Neural progenitor cell (in vitro differentiated cells): ENCODE measurements around the gene METTL8. TPM values are rescaled to one million over a fixed set of nuclear protein-coding genes. Genes with fewer than 3 reads are reported as not detected.

Experiments used
- DNase-seq: peaks from one replicate; pipeline ENCODE4 v3.0.0-alpha.2; 2016; ENCODE audit warnings: low spot score
- H2AFZ ChIP-seq: fragments of 200-600 bp; sonication (generic); replicated peaks from 2 replicates; pipeline ENCODE4 v1.6.1; 2016; ENCODE audit warnings: antibody characterized with exemption
- H3F3A ChIP-seq: fragments of 200-600 bp; sonication (generic); 2 replicates; pipeline ENCODE4 v1.6.1; 2016; ENCODE audit warnings: antibody characterized with exemption, low read depth
- H3K27ac ChIP-seq: fragments of 200-600 bp; sonication (generic); 2 replicates; pipeline ENCODE4 v1.5.1; 2016; ENCODE audit warnings: mild to moderate bottlenecking
- H3K27me3 ChIP-seq: fragments of 200-600 bp; sonication (generic); 2 replicates; pipeline ENCODE4 v1.6.1; 2016; ENCODE audit warnings: mild to moderate bottlenecking, moderate library complexity
- H3K36me3 ChIP-seq: fragments of 200-600 bp; sonication (generic); 2 replicates; pipeline ENCODE4 v1.5.1; 2016
- H3K4me1 ChIP-seq: fragments of 200-600 bp; sonication (generic); 2 replicates; pipeline ENCODE4 v1.6.1; 2016; ENCODE audit warnings: mixed run types
- H3K4me2 ChIP-seq: fragments of 200-600 bp; sonication (generic); 2 replicates; pipeline ENCODE4 v1.6.1; 2016
- H3K4me3 ChIP-seq: fragments of 200-600 bp; sonication (generic); 2 replicates; pipeline ENCODE4 v1.5.1; 2016
- H3K79me2 ChIP-seq: fragments of 200-600 bp; sonication (generic); 2 replicates; pipeline ENCODE4 v1.6.1; 2016; ENCODE audit warnings: low read depth
- H3K9ac ChIP-seq: fragments of 200-600 bp; sonication (generic); 2 replicates; pipeline ENCODE4 v1.6.1; 2016
- H3K9me3 ChIP-seq: fragments of 200-600 bp; sonication (generic); 2 replicates; pipeline ENCODE4 v1.5.1; 2016; ENCODE audit warnings: low read depth
- H4K20me1 ChIP-seq: fragments of 200-600 bp; sonication (generic); 2 replicates; pipeline ENCODE4 v1.6.1; 2016; ENCODE audit warnings: low read depth
- H3K27ac Mint-ChIP-seq: 3 replicates; pipeline ENCODE4 v1.8.0; 2021; ENCODE audit warnings: mixed read lengths
- H3K27me3 Mint-ChIP-seq: 2 replicates; pipeline ENCODE4 v1.8.0; 2022; ENCODE audit warnings: low read depth, mild to moderate bottlenecking, inconsistent platforms, moderate library complexity, mixed read lengths; ENCODE audit not compliant: insufficient read depth
- H3K36me3 Mint-ChIP-seq: 3 replicates; pipeline ENCODE4 v1.8.0; 2021; ENCODE audit warnings: mixed read lengths
- H3K4me1 Mint-ChIP-seq: 3 replicates; pipeline ENCODE4 v1.8.0; 2021; ENCODE audit warnings: mixed read lengths
- H3K4me3 Mint-ChIP-seq: 3 replicates; pipeline ENCODE4 v1.8.0; 2021; ENCODE audit warnings: mild to moderate bottlenecking, moderate library complexity, mixed read lengths
- H3K9me3 Mint-ChIP-seq: 3 replicates; pipeline ENCODE4 v1.8.0; 2020; ENCODE audit warnings: mixed read lengths
- CTCF ChIP-seq: fragments of 200-600 bp; sonication (generic); IDR thresholded peaks from 2 replicates; pipeline ENCODE4 v1.5.1; 2017; ENCODE audit warnings: antibody characterized with exemption, mild to moderate bottlenecking
- EZH2 ChIP-seq: fragments of 200-600 bp; sonication (generic); IDR thresholded peaks from 2 replicates; pipeline ENCODE4 v1.6.1; 2017; ENCODE audit warnings: antibody characterized with exemption, mild to moderate bottlenecking, moderate library complexity
- EZH2phosphoT487 ChIP-seq: fragments of 200-600 bp; sonication (generic); IDR thresholded peaks from 2 replicates; pipeline ENCODE4 v1.6.1; 2017; ENCODE audit warnings: antibody characterized with exemption
- total RNA-seq: library from RNA; depleted of rRNA; stranded (reverse); fragments of >200 nt; gene quantifications from 2 replicates; pipeline ENCODE4 v1.2.3, GENCODE V29; 2015; ENCODE audit warnings: low replicate concordance

Gene METTL8
- total RNA-seq, 1 donor from 2014 or later: 29.2 TPM

- no peaks in the 10 kb centered on the region for H3K4me1 ChIP-seq
- H4K20me1 ChIP-seq: no peaks in the 10 kb centered on the region
- no peak overlapping the region for H3K4me3 ChIP-seq
- H3K27ac Mint-ChIP-seq: no peak overlapping the region
- no peak for TF ChIP-seq EZH2phosphoT487
- no peak for TF ChIP-seq CTCF
- TF ChIP-seq EZH2: no peak
- H3K4me3 Mint-ChIP-seq: no peak overlapping the region
- H3K9me3 Mint-ChIP-seq: peaks cover 9% of the 10 kb centered on the region
- H3F3A ChIP-seq: no peaks in the 10 kb centered on the region
- H3K27me3 ChIP-seq: no peaks in the 10 kb centered on the region
- H3K36me3 ChIP-seq: no peaks in the 10 kb centered on the region
- peaks cover 2% of the 10 kb centered on the region for H3K36me3 Mint-ChIP-seq
- no peak overlapping the region for H3K4me2 ChIP-seq
- H3K27ac ChIP-seq: no peak overlapping the region
- H3K27me3 Mint-ChIP-seq: peaks cover 3% of the 10 kb centered on the region
- H3K79me2 ChIP-seq: no peaks in the 10 kb centered on the region
- peaks cover 4% of the 10 kb centered on the region for H3K4me1 Mint-ChIP-seq
- H3K9ac ChIP-seq: no peak overlapping the region
- no peaks in the 10 kb centered on the region for H3K9me3 ChIP-seq
- H2AFZ ChIP-seq: no peak overlapping the region
- DNase-seq: no peak
Observed at GRCh38 chr2:171367692-171368091, 66.1 kb downstream of the METTL8 start.

GRCh38 chr2:171365778-171366177 lies 68.0 kb downstream of the METTL8 start:
- no peaks in the 10 kb centered on the region for H3K9me3 ChIP-seq
- no peaks in the 10 kb centered on the region for H3K79me2 ChIP-seq
- Mint-ChIP-seq H3K9me3 (peaks cover 9% of the 10 kb centered on the region), H3K27me3 (peaks cover 3% of the 10 kb centered on the region), H3K4me3 (no peak overlapping the region), H3K36me3 (peaks cover 2% of the 10 kb centered on the region), H3K4me1 (peaks cover 4% of the 10 kb centered on the region), H3K27ac (no peak overlapping the region)
- no peak for DNase-seq
- H3K36me3 ChIP-seq: no peaks in the 10 kb centered on the region
- no peak for TF ChIP-seq EZH2
- TF ChIP-seq CTCF: no peak
- TF ChIP-seq EZH2phosphoT487: no peak
- no peaks in the 10 kb centered on the region for H3F3A ChIP-seq
- H3K27ac ChIP-seq: no peak overlapping the region
- no peaks in the 10 kb centered on the region for H3K27me3 ChIP-seq
- H3K9ac ChIP-seq: no peak overlapping the region
- no peaks in the 10 kb centered on the region for H4K20me1 ChIP-seq
- no peaks in the 10 kb centered on the region for H3K4me1 ChIP-seq
- no peak overlapping the region for H3K4me3 ChIP-seq
- no peak overlapping the region for H2AFZ ChIP-seq
- H3K4me2 ChIP-seq: no peak overlapping the region

GRCh38 chr2:171365232-171365631 lies 68.6 kb downstream of the METTL8 start:
- Mint-ChIP-seq H3K27me3 (peaks cover 3% of the 10 kb centered on the region), H3K9me3 (peaks cover 9% of the 10 kb centered on the region), H3K36me3 (peaks cover 2% of the 10 kb centered on the region), H3K4me3 (no peak overlapping the region), H3K27ac (peak overlapping the region; percentile 2), H3K4me1 (peaks cover 4% of the 10 kb centered on the region)
- Histone ChIP-seq H3K9ac (no peak overlapping the region), H3K79me2 (no peaks in the 10 kb centered on the region), H3K9me3 (no peaks in the 10 kb centered on the region), H3K27ac (no peak overlapping the region), H3F3A (no peaks in the 10 kb centered on the region), H2AFZ (no peak overlapping the region), H3K36me3 (no peaks in the 10 kb centered on the region), H4K20me1 (no peaks in the 10 kb centered on the region), H3K27me3 (no peaks in the 10 kb centered on the region), H3K4me3 (no peak overlapping the region), H3K4me1 (no peaks in the 10 kb centered on the region), H3K4me2 (no peak overlapping the region)
- TF ChIP-seq CTCF (no peak), EZH2phosphoT487 (no peak), EZH2 (no peak)
- DNase-seq: no peak
